H9 (cell line): Measurements from ENCODE around the gene PXYLP1. TPM values are rescaled to one million over a fixed set of nuclear protein-coding genes. Genes with fewer than 3 reads are reported as not detected.

Source experiments
- DNase-seq: peaks from one replicate; pipeline ENCODE4 v3.0.0-alpha.2; 2017
- H2AFZ ChIP-seq: one replicate; pipeline ENCODE4 v1.6.1; 2013; ENCODE audit warnings: mild to moderate bottlenecking, low read length, control low read depth, moderate library complexity
- H2AK5ac ChIP-seq: 2 replicates; pipeline ENCODE4 v1.6.1; 2013; ENCODE audit warnings: low read length, control low read depth, mixed read lengths; ENCODE audit not compliant: insufficient read length
- H2BK120ac ChIP-seq: one replicate; pipeline ENCODE4 v1.6.1; 2013; ENCODE audit warnings: low read depth, mild to moderate bottlenecking, low read length, control low read depth, inconsistent platforms; ENCODE audit not compliant: poor library complexity, severe bottlenecking
- H2BK12ac ChIP-seq: 2 replicates; pipeline ENCODE4 v1.6.1; 2013; ENCODE audit warnings: low read length, control low read depth, mixed read lengths, low read depth; ENCODE audit not compliant: insufficient read length
- H2BK15ac ChIP-seq: 2 replicates; pipeline ENCODE4 v1.6.1; 2013; ENCODE audit warnings: low read depth, low read length, control low read depth
- H2BK20ac ChIP-seq: one replicate; pipeline ENCODE4 v1.6.1; 2013; ENCODE audit warnings: low read depth, mild to moderate bottlenecking, low read length, control low read depth, inconsistent platforms; ENCODE audit not compliant: poor library complexity, severe bottlenecking
- H2BK5ac ChIP-seq: 2 replicates; pipeline ENCODE4 v1.6.1; 2013; ENCODE audit warnings: low read length, control low read depth, mixed read lengths; ENCODE audit not compliant: insufficient read length
- H3K14ac ChIP-seq: 2 replicates; pipeline ENCODE4 v1.6.1; 2013; ENCODE audit warnings: low read length, control low read depth; ENCODE audit not compliant: insufficient read depth
- H3K18ac ChIP-seq: 2 replicates; pipeline ENCODE4 v1.6.1; 2013; ENCODE audit warnings: low read depth, mild to moderate bottlenecking, mixed read lengths, low read length, control low read depth; ENCODE audit not compliant: insufficient read length
- H3K23ac ChIP-seq: 2 replicates; pipeline ENCODE4 v1.6.1; 2013; ENCODE audit warnings: low read length, control low read depth, mixed read lengths, low read depth; ENCODE audit not compliant: insufficient read length
- H3K23me2 ChIP-seq: 2 replicates; pipeline ENCODE4 v1.6.1; 2013; ENCODE audit warnings: low read depth, mild to moderate bottlenecking, mixed read lengths, low read length, control low read depth; ENCODE audit not compliant: insufficient read length, poor library complexity, severe bottlenecking
- H3K27ac ChIP-seq: 2 replicates; pipeline ENCODE4 v1.5.1; 2013; ENCODE audit warnings: low read length, control low read depth, mixed read lengths, low read depth; ENCODE audit not compliant: insufficient read length
- H3K27me3 ChIP-seq: 2 replicates; pipeline ENCODE4 v1.6.1; 2013; ENCODE audit warnings: low read length, control low read depth, inconsistent platforms; ENCODE audit not compliant: insufficient read depth
- H3K4ac ChIP-seq: 2 replicates; pipeline ENCODE4 v1.6.1; 2013; ENCODE audit warnings: low read depth, mild to moderate bottlenecking, control low read depth, inconsistent platforms, low read length, moderate library complexity
- H3K4me1 ChIP-seq: 2 replicates; pipeline ENCODE4 v1.6.1; 2013; ENCODE audit warnings: low read length, control low read depth, inconsistent platforms; ENCODE audit not compliant: insufficient read depth
- H3K4me2 ChIP-seq: 2 replicates; pipeline ENCODE4 v1.6.1; 2013; ENCODE audit warnings: low read length, control low read depth, mixed read lengths; ENCODE audit not compliant: insufficient read length, insufficient read depth
- H3K56ac ChIP-seq: 2 replicates; pipeline ENCODE4 v1.6.1; 2013; ENCODE audit warnings: low read depth, mild to moderate bottlenecking, mixed read lengths, low read length, control low read depth; ENCODE audit not compliant: insufficient read length
- H3K79me1 ChIP-seq: 2 replicates; pipeline ENCODE4 v1.6.1; 2013; ENCODE audit warnings: low read depth, mild to moderate bottlenecking, moderate library complexity, low read length, control low read depth, inconsistent platforms; ENCODE audit not compliant: insufficient read depth, poor library complexity, severe bottlenecking
- H3K79me2 ChIP-seq: 2 replicates; pipeline ENCODE4 v1.6.1; 2013; ENCODE audit warnings: low read length, control low read depth, inconsistent platforms; ENCODE audit not compliant: insufficient read depth
- H3K9ac ChIP-seq: 2 replicates; pipeline ENCODE4 v1.6.1; 2013; ENCODE audit warnings: low read length, control low read depth, mixed read lengths; ENCODE audit not compliant: insufficient read length; ENCODE audit errors: extremely low read depth
- H3K9me3 ChIP-seq: one replicate; pipeline ENCODE4 v1.6.1; 2013; ENCODE audit warnings: low read depth, low read length, inconsistent platforms; ENCODE audit not compliant: control insufficient read depth
- H3T11ph ChIP-seq: one replicate; pipeline ENCODE4 v1.6.1; 2013; ENCODE audit warnings: mild to moderate bottlenecking, low read length, control low read depth, inconsistent platforms
- H4K20me1 ChIP-seq: one replicate; pipeline ENCODE4 v1.6.1; 2013; ENCODE audit not compliant: control insufficient read depth, insufficient read length, insufficient read depth
- H4K5ac ChIP-seq: 2 replicates; pipeline ENCODE4 v1.6.1; 2013; ENCODE audit warnings: low read depth, mild to moderate bottlenecking, mixed read lengths, low read length, control low read depth; ENCODE audit not compliant: insufficient read length
- H4K8ac ChIP-seq: replicated peaks from 2 replicates; pipeline ENCODE4 v1.6.1; 2013; ENCODE audit warnings: low read length, control low read depth, mixed read lengths, low read depth; ENCODE audit not compliant: insufficient read length
- H4K91ac ChIP-seq: 2 replicates; pipeline ENCODE4 v1.6.1; 2013; ENCODE audit warnings: low read depth, mild to moderate bottlenecking, moderate library complexity, mixed read lengths, low read length, control low read depth; ENCODE audit not compliant: insufficient read length
- H3K27ac Mint-ChIP-seq, 3 experiments: 2 replicates in 2 of 3; 3 replicates in 1 of 3; pipeline ENCODE4 v1.8.0; 2020 to 2021; ENCODE audit warnings: mixed read lengths in 3 of 3, mild to moderate bottlenecking in 1 of 3, moderate library complexity in 1 of 3
- H3K27me3 Mint-ChIP-seq: 2 replicates; pipeline ENCODE4 v1.8.0; 2021; ENCODE audit warnings: low read depth, mild to moderate bottlenecking, moderate library complexity, mixed read lengths
- H3K36me3 Mint-ChIP-seq, 3 experiments: 2 replicates in 2 of 3; 3 replicates in 1 of 3; pipeline ENCODE4 v1.8.0; 2020 to 2021; ENCODE audit warnings: low read depth in 3 of 3, mixed read lengths in 3 of 3; ENCODE audit not compliant: insufficient read depth in 1 of 3
- H3K4me1 Mint-ChIP-seq, 2 experiments: 2 replicates each; pipeline ENCODE4 v1.8.0; 2020; ENCODE audit warnings: mixed read lengths in 2 of 2
- H3K4me3 Mint-ChIP-seq, 2 experiments: 2 replicates in 1 of 2; 3 replicates in 1 of 2; pipeline ENCODE4 v1.8.0; 2020 to 2021; ENCODE audit warnings: mild to moderate bottlenecking in 2 of 2, mixed read lengths in 2 of 2, moderate library complexity in 1 of 2
- H3K9me3 Mint-ChIP-seq, 2 experiments: 2 replicates in 1 of 2; 3 replicates in 1 of 2; pipeline ENCODE4 v1.8.0; 2020; ENCODE audit warnings: mild to moderate bottlenecking in 2 of 2, mixed read lengths in 2 of 2, moderate library complexity in 1 of 2
- WGBS: extraction: QIAGEN DNeasy Blood & Tissue Kit; methylation state at CpG from one replicate; pipeline ENCODE4 v1.1.7; 2013; ENCODE audit warnings: missing lambda C conversion rate, low lambda C conversion rate, mixed read lengths; ENCODE audit not compliant: insufficient read length; ENCODE audit errors: extremely low coverage; 5-methylcytosine and 5-hydroxymethylcytosine counted together
- total RNA-seq: library from RNA; stranded (reverse); gene quantifications from 2 replicates; pipeline ENCODE4 v1.2.1, GENCODE V29; 2021
- TF ChIP-seq, protein P1 (sequence below): fragments of 200-600 bp; sonication (generic); conservative IDR thresholded peaks from 3 replicates; pipeline ENCODE4 v1.8.0; 2021; ENCODE audit warnings: antibody characterized with exemption, mild to moderate bottlenecking

PXYLP1 gene
- total RNA-seq, 1 experiment from 2014 or later: 17.9 TPM

DNA sequence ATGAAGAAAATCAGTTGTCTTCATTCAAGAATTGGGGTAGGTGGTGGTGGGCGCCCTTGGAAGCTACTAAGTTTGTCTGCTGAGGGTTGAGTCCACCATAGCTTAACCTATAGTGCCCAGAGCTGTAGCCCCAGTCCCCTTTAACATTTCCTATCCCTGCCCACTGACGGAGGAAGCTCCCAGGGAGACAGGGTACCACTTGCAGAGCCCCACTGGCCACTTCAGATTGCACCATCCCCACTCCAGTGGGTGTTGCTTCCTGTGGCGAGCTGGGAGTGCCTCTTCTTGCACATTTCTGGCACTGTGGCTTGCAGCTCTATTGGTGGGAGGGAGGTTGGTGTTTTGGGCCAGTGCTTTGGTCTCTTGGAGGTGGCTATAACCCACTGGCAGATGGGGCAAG lies 2.7 kb downstream of the PXYLP1 start:
- no CpG with 5 or more reads among the region's 3 CpGs for WGBS
- no peak overlapping the region for H3K4me3 Mint-ChIP-seq
- no peak overlapping the region for H3K27ac ChIP-seq

More for the DNA sequence above, 2.7 kb downstream of the PXYLP1 start:
- H2BK12ac ChIP-seq: no peak overlapping the region
- no peak overlapping the region for H3K23ac ChIP-seq
- no peak for DNase-seq
- no peak overlapping the region for H3K18ac ChIP-seq
- H3K79me2 ChIP-seq: no peaks in the 10 kb centered on the region
- no peak overlapping the region for H2BK120ac ChIP-seq
- H4K91ac ChIP-seq: no peak overlapping the region
- H3K56ac ChIP-seq: no peak overlapping the region
- H3K4me1 ChIP-seq: peaks cover 8% of the 10 kb centered on the region; the same call in 1 of the 2 replicates
- no peak overlapping the region for H2AK5ac ChIP-seq
- no peak overlapping the region for H3K9ac ChIP-seq
- H3K23me2 ChIP-seq: peaks cover 14% of the 10 kb centered on the region
- peaks cover 7% of the 10 kb centered on the region; the same call in 1 of the 2 replicates for H3K27me3 ChIP-seq
- H3K79me1 ChIP-seq: no peaks in the 10 kb centered on the region
- TF ChIP-seq, protein P1, sequence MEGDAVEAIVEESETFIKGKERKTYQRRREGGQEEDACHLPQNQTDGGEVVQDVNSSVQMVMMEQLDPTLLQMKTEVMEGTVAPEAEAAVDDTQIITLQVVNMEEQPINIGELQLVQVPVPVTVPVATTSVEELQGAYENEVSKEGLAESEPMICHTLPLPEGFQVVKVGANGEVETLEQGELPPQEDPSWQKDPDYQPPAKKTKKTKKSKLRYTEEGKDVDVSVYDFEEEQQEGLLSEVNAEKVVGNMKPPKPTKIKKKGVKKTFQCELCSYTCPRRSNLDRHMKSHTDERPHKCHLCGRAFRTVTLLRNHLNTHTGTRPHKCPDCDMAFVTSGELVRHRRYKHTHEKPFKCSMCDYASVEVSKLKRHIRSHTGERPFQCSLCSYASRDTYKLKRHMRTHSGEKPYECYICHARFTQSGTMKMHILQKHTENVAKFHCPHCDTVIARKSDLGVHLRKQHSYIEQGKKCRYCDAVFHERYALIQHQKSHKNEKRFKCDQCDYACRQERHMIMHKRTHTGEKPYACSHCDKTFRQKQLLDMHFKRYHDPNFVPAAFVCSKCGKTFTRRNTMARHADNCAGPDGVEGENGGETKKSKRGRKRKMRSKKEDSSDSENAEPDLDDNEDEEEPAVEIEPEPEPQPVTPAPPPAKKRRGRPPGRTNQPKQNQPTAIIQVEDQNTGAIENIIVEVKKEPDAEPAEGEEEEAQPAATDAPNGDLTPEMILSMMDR: no peak
- no peak overlapping the region for H2BK20ac ChIP-seq
- H2BK15ac ChIP-seq: no peak overlapping the region
- H2BK5ac ChIP-seq: no peak overlapping the region
- no peak overlapping the region for H2AFZ ChIP-seq
- no peak overlapping the region for H3K4ac ChIP-seq
- Mint-ChIP-seq H3K9me3 (no peaks in the 10 kb centered on the region), H3K4me1 (peaks cover 52 to 54% of the 10 kb centered on the region in 2 experiments), H3K27ac (no peak overlapping the region), H3K36me3 (peaks cover 0 to 17% (median 13%) of the 10 kb centered on the region in 3 experiments; a peak in 6 of 7 replicates), H3K27me3 (peaks cover 32% of the 10 kb centered on the region)
- no peak overlapping the region for H3K14ac ChIP-seq
- H4K8ac ChIP-seq: no peak overlapping the region
- no peak overlapping the region for H3T11ph ChIP-seq
- H3K9me3 ChIP-seq: no peaks in the 10 kb centered on the region
- H3K4me2 ChIP-seq: no peak overlapping the region
- no peaks in the 10 kb centered on the region for H4K20me1 ChIP-seq
- no peak overlapping the region for H4K5ac ChIP-seq
